Activated naive CD8-positive, alpha-beta T cell treated with anti-CD3 and anti-CD28 coated beads, Interleukin-2, amount 50 U/mL, for 24 hours (primary cell): ENCODE measurements around the gene GHRL.
"Not testable (repeated sequence)": the region's sequence is repeated elsewhere in the genome, so short reads cannot be mapped to it uniquely, and the experiment has no call there.

Experiments
- ATAC-seq: fragments of 150-1000 bp; cut with Tn5 transposase; one replicate; pipeline ENCODE4 v1.10.0; 2021
- DNase-seq: peaks from one replicate; pipeline ENCODE4 v3.0.0; 2021
- H3K27ac Mint-ChIP-seq: one replicate; pipeline ENCODE4 v1.8.0; 2021; ENCODE audit warnings: mild to moderate bottlenecking, mixed read lengths
- H3K27me3 Mint-ChIP-seq: one replicate; pipeline ENCODE4 v1.8.0; 2021; ENCODE audit warnings: mixed read lengths
- H3K36me3 Mint-ChIP-seq: one replicate; pipeline ENCODE4 v1.8.0; 2021; ENCODE audit warnings: low read depth, mixed read lengths
- H3K4me1 Mint-ChIP-seq: one replicate; pipeline ENCODE4 v1.8.0; 2021; ENCODE audit warnings: mixed read lengths
- H3K4me3 Mint-ChIP-seq: one replicate; pipeline ENCODE4 v1.8.0; 2021; ENCODE audit warnings: mild to moderate bottlenecking, moderate library complexity, mixed read lengths
- H3K9me3 Mint-ChIP-seq: one replicate; pipeline ENCODE4 v1.8.0; 2021; ENCODE audit warnings: mixed read lengths

GHRL gene

GRCh38 chr3:10299175-10299574, 6.4 kb upstream of the GHRL start:
- ATAC-seq (no peak), DNase-seq (no peak)
- Mint-ChIP-seq H3K27me3 (no peaks in the 10 kb centered on the region), H3K27ac (peak overlapping the region; percentile 78), H3K9me3 (no peaks in the 10 kb centered on the region), H3K4me3 (no peak overlapping the region), H3K4me1 (peaks cover 11% of the 10 kb centered on the region), H3K36me3 (peaks cover 57% of the 10 kb centered on the region)

GRCh38 chr3:10298064-10298463, 5.3 kb upstream of the GHRL start:
- peaks cover 15% of the 10 kb centered on the region for H3K4me1 Mint-ChIP-seq
- DNase-seq, H3K27ac Mint-ChIP-seq, ATAC-seq, H3K27me3 Mint-ChIP-seq, H3K9me3 Mint-ChIP-seq, H3K4me3 Mint-ChIP-seq: not testable (repeated sequence)
- H3K36me3 Mint-ChIP-seq = peaks cover 48% of the 10 kb centered on the region

GRCh38 chr3:10294030-10294586, 1.4 kb upstream of the GHRL start:
- DNase-seq = no peak
- H3K27ac Mint-ChIP-seq = no peak overlapping the region
- H3K4me3 Mint-ChIP-seq = no peak overlapping the region
- H3K27me3 Mint-ChIP-seq = no peaks in the 10 kb centered on the region
- H3K4me1 Mint-ChIP-seq = peaks cover 21% of the 10 kb centered on the region
- no peaks in the 10 kb centered on the region for H3K9me3 Mint-ChIP-seq
- peaks cover 29% of the 10 kb centered on the region for H3K36me3 Mint-ChIP-seq
- ATAC-seq = no peak

- H3K4me3 Mint-ChIP-seq = no peak overlapping the region
These were observed 1.1 kb downstream of the GHRL start for GRCh38 chr3:10291641-10292040.

GRCh38 chr3:10290481-10291176, 2.1 kb downstream of the GHRL start:
- H3K36me3 Mint-ChIP-seq = peaks cover 23% of the 10 kb centered on the region
- no peak for ATAC-seq
- no peaks in the 10 kb centered on the region for H3K9me3 Mint-ChIP-seq
- no peak overlapping the region for H3K27ac Mint-ChIP-seq
- DNase-seq = no peak
- H3K4me1 Mint-ChIP-seq = peaks cover 18% of the 10 kb centered on the region
- no peaks in the 10 kb centered on the region for H3K27me3 Mint-ChIP-seq
- H3K4me3 Mint-ChIP-seq = no peak overlapping the region

More at GRCh38 chr3:10291641-10292040, 1.1 kb downstream of the GHRL start:
- Mint-ChIP-seq H3K36me3 (peaks cover 27% of the 10 kb centered on the region), H3K27me3 (no peaks in the 10 kb centered on the region), H3K4me1 (peaks cover 18% of the 10 kb centered on the region), H3K9me3 (no peaks in the 10 kb centered on the region), H3K27ac (peak overlapping the region; percentile 16)
- DNase-seq = no peak
- ATAC-seq = no peak

- Mint-ChIP-seq H3K9me3 (no peaks in the 10 kb centered on the region), H3K4me1 (peaks cover 24% of the 10 kb centered on the region), H3K4me3 (no peak overlapping the region), H3K36me3 (peaks cover 19% of the 10 kb centered on the region), H3K27me3 (no peaks in the 10 kb centered on the region), H3K27ac (peak overlapping the region; percentile 22)
- no peak for ATAC-seq
- no peak for DNase-seq
These were observed 2.9 kb downstream of the GHRL start for GRCh38 chr3:10289787-10290355.

- ATAC-seq (no peak), DNase-seq (no peak)
- Mint-ChIP-seq H3K9me3 (no peaks in the 10 kb centered on the region), H3K27me3 (no peaks in the 10 kb centered on the region), H3K27ac (no peak overlapping the region), H3K4me1 (peaks cover 32% of the 10 kb centered on the region), H3K36me3 (peaks cover 18% of the 10 kb centered on the region), H3K4me3 (no peak overlapping the region)
These were observed 3.7 kb downstream of the GHRL start for GRCh38 chr3:10289077-10289476.

- no peak overlapping the region for H3K4me3 Mint-ChIP-seq
- DNase-seq (no peak), ATAC-seq (no peak)
- H3K27me3 Mint-ChIP-seq = no peaks in the 10 kb centered on the region
- H3K36me3 Mint-ChIP-seq = peaks cover 23% of the 10 kb centered on the region
- H3K27ac Mint-ChIP-seq = no peak overlapping the region
- no peaks in the 10 kb centered on the region for H3K9me3 Mint-ChIP-seq
- H3K4me1 Mint-ChIP-seq = peaks cover 37% of the 10 kb centered on the region
These were observed 4.2 kb downstream of the GHRL start for GRCh38 chr3:10288575-10288960.

GRCh38 chr3:10287936-10288574, 4.7 kb downstream of the GHRL start:
- Mint-ChIP-seq H3K9me3 (no peaks in the 10 kb centered on the region), H3K27ac (no peak overlapping the region), H3K4me1 (peaks cover 37% of the 10 kb centered on the region), H3K27me3 (no peaks in the 10 kb centered on the region), H3K36me3 (peaks cover 28% of the 10 kb centered on the region), H3K4me3 (no peak overlapping the region)
- DNase-seq (no peak), ATAC-seq (no peak)

- H3K27me3 Mint-ChIP-seq = no peaks in the 10 kb centered on the region
- no peak for DNase-seq
- ATAC-seq = no peak
- H3K27ac Mint-ChIP-seq = no peak overlapping the region
- no peak overlapping the region for H3K4me3 Mint-ChIP-seq
- peaks cover 34% of the 10 kb centered on the region for H3K4me1 Mint-ChIP-seq
- H3K36me3 Mint-ChIP-seq = peaks cover 34% of the 10 kb centered on the region
- H3K9me3 Mint-ChIP-seq = no peaks in the 10 kb centered on the region
These were observed 6.0 kb downstream of the GHRL start for GRCh38 chr3:10286596-10287295.

- Mint-ChIP-seq H3K9me3 (no peaks in the 10 kb centered on the region), H3K27ac (no peak overlapping the region), H3K36me3 (peaks cover 32% of the 10 kb centered on the region), H3K4me3 (no peak overlapping the region), H3K27me3 (no peaks in the 10 kb centered on the region), H3K4me1 (peaks cover 33% of the 10 kb centered on the region)
- ATAC-seq (no peak), DNase-seq (no peak)
These were observed 6.6 kb downstream of the GHRL start for GRCh38 chr3:10286133-10286524.

- Mint-ChIP-seq H3K9me3 (no peaks in the 10 kb centered on the region), H3K27me3 (no peaks in the 10 kb centered on the region), H3K4me3 (no peak overlapping the region), H3K4me1 (peaks cover 39% of the 10 kb centered on the region), H3K27ac (no peak overlapping the region), H3K36me3 (peaks cover 34% of the 10 kb centered on the region)
- DNase-seq = no peak
- no peak for ATAC-seq
These were observed 7.2 kb downstream of the GHRL start for GRCh38 chr3:10285272-10286132.

- peaks cover 42% of the 10 kb centered on the region for H3K36me3 Mint-ChIP-seq
- no peak overlapping the region for H3K4me3 Mint-ChIP-seq
- DNase-seq (peak; percentile 28), ATAC-seq (peak; percentile 70)
- no peaks in the 10 kb centered on the region for H3K27me3 Mint-ChIP-seq
- H3K4me1 Mint-ChIP-seq = peaks cover 48% of the 10 kb centered on the region
- no peaks in the 10 kb centered on the region for H3K9me3 Mint-ChIP-seq
- H3K27ac Mint-ChIP-seq = peak overlapping the region; percentile 29
These were observed 8.3 kb downstream of the GHRL start for GRCh38 chr3:10284496-10284895.

GRCh38 chr3:10283638-10284037, 9.1 kb downstream of the GHRL start:
- ATAC-seq (no peak), DNase-seq (no peak)
- Mint-ChIP-seq H3K4me1 (peaks cover 52% of the 10 kb centered on the region), H3K27ac (no peak overlapping the region), H3K4me3 (no peak overlapping the region), H3K27me3 (no peaks in the 10 kb centered on the region), H3K9me3 (no peaks in the 10 kb centered on the region), H3K36me3 (peaks cover 49% of the 10 kb centered on the region)
